Muscle layer of colon (tissue), 2 donors: Measurements from ENCODE around the gene SYK.
A peak's percentile ranks its signal among the peaks of the same experiment; 100 is the strongest.
"Not testable (repeated sequence)": the region's sequence is repeated elsewhere in the genome, so short reads cannot be mapped to it uniquely, and the experiment has no call there.

Source experiments
- H3K27ac ChIP-seq: one replicate; pipeline ENCODE4 v1.7.0; 2013; ENCODE audit warnings: low read depth, mild to moderate bottlenecking, low read length, moderate library complexity
- H3K27me3 ChIP-seq, 2 donors: one replicate each; pipeline ENCODE4 v1.7.0; 2013; ENCODE audit warnings: low read length in 2 of 2, mild to moderate bottlenecking in 2 of 2; ENCODE audit not compliant: insufficient read depth in 2 of 2, control insufficient read depth in 1 of 2
- H3K36me3 ChIP-seq: one replicate; pipeline ENCODE4 v1.7.0; 2013; ENCODE audit warnings: mild to moderate bottlenecking, low read length; ENCODE audit not compliant: insufficient read depth
- H3K4me1 ChIP-seq: one replicate; pipeline ENCODE4 v1.7.0; 2013; ENCODE audit warnings: mild to moderate bottlenecking, low read length; ENCODE audit not compliant: insufficient read depth
- H3K4me3 ChIP-seq, 2 donors: one replicate each; pipeline ENCODE4 v1.7.0; 2013; ENCODE audit warnings: low read length in 2 of 2, low read depth in 1 of 2, mild to moderate bottlenecking in 1 of 2, moderate library complexity in 1 of 2
- H3K9ac ChIP-seq: one replicate; pipeline ENCODE4 v1.7.0; 2013; ENCODE audit warnings: low read length
- H3K9me3 ChIP-seq: one replicate; pipeline ENCODE4 v1.7.0; 2013; ENCODE audit warnings: mild to moderate bottlenecking, low read length
- donor health status: abdominal sarcoma.
- donor health status: Adenocarcinoma of cecum.

Gene SYK

GRCh38 chr9:90801241-90801972 lies at the start of gene SYK:
SYK (plus strand) TSS chr9:90801819; CDS start chr9:90843899, 42,080 bp downstream.
- no peak within 1 kb of the TSS for H3K27ac ChIP-seq
- no peaks in the 10 kb centered on the region for H3K4me1 ChIP-seq
- no peaks in the 10 kb centered on the region for H3K36me3 ChIP-seq
- peaks cover 5 to 15% of the 10 kb centered on the region in 2 donors for H3K27me3 ChIP-seq
- H3K9ac ChIP-seq: no peak within 1 kb of the TSS
- H3K9me3 ChIP-seq: no peaks in the 10 kb centered on the region
- peak within 1 kb of the TSS; percentile 23 to 54 for H3K4me3 ChIP-seq

- not testable (repeated sequence) for H3K4me1 ChIP-seq, H3K4me3 ChIP-seq, H3K27ac ChIP-seq, H3K27me3 ChIP-seq, H3K36me3 ChIP-seq, H3K9me3 ChIP-seq, H3K9ac ChIP-seq
Measured at GRCh38 chr9:90755514-90756371, 45.9 kb upstream of the SYK start.

DNA sequence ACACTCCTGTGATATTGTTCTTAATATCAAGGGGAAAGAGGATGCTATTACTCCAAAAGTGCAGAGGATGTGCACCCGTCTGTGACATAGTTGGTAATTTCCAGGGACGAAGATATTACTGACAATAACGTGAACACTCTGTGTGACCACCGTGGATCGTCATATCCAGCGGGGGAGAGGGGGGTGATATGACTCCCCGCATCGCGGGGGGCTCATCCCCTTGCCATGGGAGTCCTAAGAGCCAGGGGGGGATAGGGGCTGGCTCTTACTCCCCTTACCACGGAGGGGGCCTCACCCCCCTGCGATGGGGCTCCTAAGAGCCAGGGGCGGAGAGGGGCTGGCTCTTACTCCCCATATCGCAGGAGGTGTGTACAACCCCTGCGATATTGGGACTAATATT lies 41.0 kb upstream of the SYK start:
- H3K4me1 ChIP-seq, H3K36me3 ChIP-seq, H3K9me3 ChIP-seq, H3K4me3 ChIP-seq, H3K27me3 ChIP-seq, H3K9ac ChIP-seq, H3K27ac ChIP-seq: not testable (repeated sequence)

DNA sequence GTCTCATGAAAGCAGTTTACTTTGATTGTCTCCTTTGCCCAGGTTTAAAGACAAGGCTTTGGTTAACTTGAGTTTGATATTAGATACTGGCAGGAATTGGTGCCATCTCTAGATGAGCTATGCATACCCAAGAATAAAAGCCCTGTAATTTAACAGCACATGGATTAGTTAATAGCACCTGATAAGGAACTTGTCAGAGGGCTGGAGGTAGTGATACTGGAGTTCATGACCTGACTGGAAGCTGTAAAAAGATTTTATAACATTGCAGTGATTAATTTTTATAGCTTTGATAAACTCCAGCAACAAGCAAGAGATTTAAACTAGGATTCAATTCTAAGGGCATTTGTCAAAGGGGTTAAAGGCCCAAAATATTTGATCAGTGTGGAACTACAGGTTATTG lies 34.9 kb upstream of the SYK start:
- H3K36me3 ChIP-seq: no peaks in the 10 kb centered on the region
- no peaks in the 10 kb centered on the region for H3K27me3 ChIP-seq
- H3K9me3 ChIP-seq: no peaks in the 10 kb centered on the region
- H3K4me3 ChIP-seq: no peak overlapping the region
- H3K9ac ChIP-seq: no peak overlapping the region
- no peak overlapping the region for H3K27ac ChIP-seq
- no peaks in the 10 kb centered on the region for H3K4me1 ChIP-seq

GRCh38 chr9:90767523-90768100 lies 34.0 kb upstream of the SYK start:
- no peak overlapping the region for H3K9ac ChIP-seq
- H3K4me3 ChIP-seq: no peak overlapping the region
- no peaks in the 10 kb centered on the region for H3K27me3 ChIP-seq
- no peak overlapping the region for H3K27ac ChIP-seq
- no peaks in the 10 kb centered on the region for H3K9me3 ChIP-seq
- no peaks in the 10 kb centered on the region for H3K4me1 ChIP-seq
- H3K36me3 ChIP-seq: no peaks in the 10 kb centered on the region

DNA sequence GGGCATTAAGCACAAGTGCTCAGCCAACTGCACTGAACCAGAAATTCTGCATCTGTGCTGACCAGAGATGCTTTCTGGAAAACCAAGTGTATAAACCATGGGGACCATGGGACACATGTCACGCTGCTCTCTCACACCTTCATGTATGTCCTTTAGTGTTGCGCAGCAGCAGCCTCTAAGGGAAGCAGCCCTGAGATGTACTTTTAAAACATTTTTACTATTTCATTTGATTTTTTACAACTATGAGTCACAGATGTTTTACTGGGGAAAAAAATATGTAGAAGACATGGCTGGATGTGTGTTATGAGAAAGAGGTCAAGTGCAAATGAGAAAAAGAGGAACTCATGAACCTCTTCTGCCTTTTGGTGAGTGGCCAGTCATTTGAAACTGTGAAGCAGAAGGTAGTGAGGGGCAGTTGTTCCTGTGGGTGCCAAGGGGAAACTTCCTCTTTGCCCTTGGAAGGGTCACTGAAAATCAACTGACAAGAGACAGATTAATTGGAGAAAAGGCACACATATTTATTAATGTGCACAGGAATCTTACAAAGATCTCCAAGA lies 31.4 kb upstream of the SYK start:
- Histone ChIP-seq H3K36me3 (no peaks in the 10 kb centered on the region), H3K9me3 (no peaks in the 10 kb centered on the region), H3K27me3 (no peaks in the 10 kb centered on the region)

DNA sequence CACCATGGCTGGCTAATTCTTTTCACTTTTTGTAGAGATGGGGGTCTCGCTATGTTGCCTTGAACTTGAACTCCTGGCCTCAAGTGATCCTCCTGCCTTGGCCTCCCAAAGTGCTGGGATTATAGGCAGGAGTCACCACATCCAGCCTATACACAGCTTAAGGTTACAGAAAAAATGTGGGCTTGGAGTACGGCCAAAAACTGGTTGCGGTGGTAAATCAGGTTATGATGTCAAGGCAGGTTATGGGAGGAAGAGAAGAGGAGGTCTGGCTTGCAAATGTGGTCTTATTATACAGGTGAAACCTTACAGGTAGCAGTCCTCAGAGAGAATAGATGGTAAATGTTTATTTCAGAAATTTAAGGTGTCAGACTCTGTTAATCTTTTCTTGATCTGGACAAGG lies 30.7 kb upstream of the SYK start:
- Histone ChIP-seq H3K4me1 (no peaks in the 10 kb centered on the region), H3K27ac (no peak overlapping the region), H3K27me3 (no peaks in the 10 kb centered on the region), H3K9ac (no peak overlapping the region), H3K4me3 (no peak overlapping the region), H3K9me3 (no peaks in the 10 kb centered on the region), H3K36me3 (no peaks in the 10 kb centered on the region)

More for the DNA sequence above, 31.4 kb upstream of the SYK start:
- Histone ChIP-seq H3K4me3 (no peak overlapping the region), H3K27ac (no peak overlapping the region), H3K4me1 (no peaks in the 10 kb centered on the region), H3K9ac (no peak overlapping the region)

GRCh38 chr9:90772386-90772785 lies 29.2 kb upstream of the SYK start:
- Histone ChIP-seq H3K9ac (no peak overlapping the region), H3K36me3 (no peaks in the 10 kb centered on the region), H3K27me3 (no peaks in the 10 kb centered on the region), H3K27ac (no peak overlapping the region), H3K4me3 (no peak overlapping the region), H3K9me3 (no peaks in the 10 kb centered on the region), H3K4me1 (no peaks in the 10 kb centered on the region)

DNA sequence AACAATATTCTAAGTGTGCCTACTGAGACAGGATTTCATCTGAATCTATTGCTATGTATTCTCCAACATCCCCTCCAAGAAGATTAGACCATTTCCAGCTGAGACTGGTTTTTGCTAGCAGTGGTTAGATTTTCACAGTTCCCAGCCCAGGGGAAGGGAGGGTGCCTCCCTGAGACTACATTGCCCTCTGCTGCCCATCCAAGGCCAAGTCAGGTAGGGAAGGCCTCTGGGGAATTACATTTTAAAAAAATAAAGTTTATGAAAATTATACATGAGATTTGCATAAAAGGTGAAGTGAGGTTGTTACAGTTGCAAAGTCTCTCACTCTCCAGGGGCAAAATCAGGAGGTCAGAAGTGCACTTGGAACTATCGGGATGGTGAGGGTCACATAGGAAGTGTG lies 28.0 kb upstream of the SYK start:
- no peaks in the 10 kb centered on the region for H3K36me3 ChIP-seq
- H3K4me3 ChIP-seq: no peak overlapping the region
- H3K4me1 ChIP-seq: no peaks in the 10 kb centered on the region
- H3K9ac ChIP-seq: no peak overlapping the region
- no peak overlapping the region for H3K27ac ChIP-seq
- no peaks in the 10 kb centered on the region for H3K9me3 ChIP-seq
- no peaks in the 10 kb centered on the region for H3K27me3 ChIP-seq

- no peaks in the 10 kb centered on the region for H3K36me3 ChIP-seq
- H3K9me3 ChIP-seq: no peaks in the 10 kb centered on the region
- H3K4me3 ChIP-seq: no peak overlapping the region
- no peaks in the 10 kb centered on the region for H3K4me1 ChIP-seq
- H3K27ac ChIP-seq: no peak overlapping the region
- H3K9ac ChIP-seq: no peak overlapping the region
- H3K27me3 ChIP-seq: no peaks in the 10 kb centered on the region
Measured at GRCh38 chr9:90774071-90774470, 27.5 kb upstream of the SYK start.

DNA sequence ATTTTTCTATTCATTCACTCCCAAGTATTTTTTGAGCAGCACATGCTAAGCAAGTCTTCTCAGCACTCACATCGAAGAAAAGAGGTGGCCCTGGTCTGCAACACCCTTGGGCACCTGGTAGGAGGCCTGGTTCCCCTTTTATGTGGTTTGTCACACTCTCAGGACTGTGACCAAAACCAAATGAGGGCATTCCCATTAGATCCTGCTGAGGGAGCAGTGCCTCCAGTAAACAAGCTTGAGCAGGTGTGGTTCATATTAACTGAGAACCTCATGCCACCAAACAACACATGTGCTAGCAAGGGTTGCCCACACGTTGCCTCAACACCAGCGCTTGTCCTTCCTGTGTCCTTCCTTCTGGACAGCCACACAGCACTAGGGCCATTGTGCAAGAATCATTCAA lies 26.9 kb upstream of the SYK start:
- Histone ChIP-seq H3K9ac (no peak overlapping the region), H3K9me3 (no peaks in the 10 kb centered on the region), H3K27me3 (no peaks in the 10 kb centered on the region), H3K4me3 (no peak overlapping the region), H3K27ac (no peak overlapping the region), H3K4me1 (no peaks in the 10 kb centered on the region), H3K36me3 (no peaks in the 10 kb centered on the region)
